ENCODE data around the gene DOCK11. TPM values are rescaled to one million over a fixed set of nuclear protein-coding genes. Genes with fewer than 3 reads are reported as not detected.
A peak's percentile ranks its signal among the peaks of the same experiment; 100 is the strongest.

DOCK11 gene
- total and polyA plus RNA-seq, 7 experiments from 2014 or later, result 24.2 to 115 (median 78.5) TPM

DNA sequence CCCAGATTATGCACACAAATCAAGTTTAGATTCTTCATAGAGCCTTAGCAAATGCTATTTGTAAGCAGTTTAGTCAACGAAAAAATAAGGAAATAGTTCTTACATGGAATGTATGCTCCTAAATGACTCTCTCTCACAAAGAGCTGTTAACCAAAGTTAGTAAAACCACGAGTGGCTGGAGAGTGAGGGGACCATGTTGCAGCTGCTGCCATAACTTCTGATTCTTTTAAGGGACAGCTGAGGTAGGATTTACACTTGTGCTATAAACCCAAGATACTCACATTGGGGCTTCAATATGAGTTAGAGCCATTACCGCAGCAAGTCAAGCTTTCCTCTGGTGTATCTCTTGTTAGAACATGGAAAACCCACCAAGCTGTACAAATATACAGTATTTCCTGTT, 2.7 kb downstream of the DOCK11 start:
- peak overlapping the region in 9 of 10 donors; percentile 89 to 100 (median 98) for H3K4me3 Mint-ChIP-seq
- Histone ChIP-seq H3K9me3 (ENCODE audit: control insufficient read depth in 2 of 3, low read length in 3 of 3) (no peaks in the 10 kb centered on the region), H3K4me3 (ENCODE audit: low read length) (no peak overlapping the region), H3K27me3 (ENCODE audit: control insufficient read depth in 2 of 2, insufficient read depth in 2 of 2, low read length in 2 of 2) (no peaks in the 10 kb centered on the region), H3K36me3 (ENCODE audit: control insufficient read depth in 2 of 3, insufficient read depth in 3 of 3, low read length in 3 of 3) (peaks cover 0 to 4% (median 0%) of the 10 kb centered on the region in 3 experiments), H3K4me1 (ENCODE audit: control insufficient read depth in 2 of 2, insufficient read depth in 2 of 2, low read length in 2 of 2) (peaks cover 17 to 47% of the 10 kb centered on the region in 2 donors), H3K27ac (ENCODE audit: low read depth, low read length) (peak overlapping the region; percentile 87)
- H3K36me3 Mint-ChIP-seq, result peaks cover 0 to 23% (median 5%) of the 10 kb centered on the region in 5 donors
- peaks cover 22 to 49% (median 42%) of the 10 kb centered on the region in 7 donors for H3K4me1 Mint-ChIP-seq
- H3K9me3 Mint-ChIP-seq, result no peaks in the 10 kb centered on the region
- no peak for DNase-seq
- ChIA-PET POLR2A (interaction anchor here (0.6 to 8.4 kb wide), 4 partner anchors 12 to 192 kb away, joined by 10 to 167 read pairs (median 42); no protein-coding TSS in a partner anchor), CTCF (interaction anchor here (1.0 kb wide), 1 partner anchor 30 kb away, joined by 3 read pairs; no protein-coding TSS in a partner anchor)
- intact Hi-C loops (cut with micrococcal nuclease), result loop anchor here (5.0 kb wide), 3 partner anchors 41 to 1259 kb away; partner anchors contain the start of gene SOWAHD (in 1 of the 2)
- no peaks in the 10 kb centered on the region for H3K27me3 Mint-ChIP-seq
- ATAC-seq, result no peak
- H3K27ac Mint-ChIP-seq, result peak overlapping the region in 8 of 9 donors; percentile 23 to 99 (median 96)

- CTCF ChIA-PET, result interaction anchor here (1.0 kb wide), 1 partner anchor 30 kb away, joined by 3 read pairs; no protein-coding TSS in a partner anchor
- no peak for DNase-seq
- Mint-ChIP-seq H3K36me3 (peaks cover 0 to 26% (median 5%) of the 10 kb centered on the region in 5 donors), H3K9me3 (peaks cover 0 to 2% (median 0%) of the 10 kb centered on the region in 11 donors), H3K27ac (peak overlapping the region; percentile 29 to 99 (median 88)), H3K4me1 (peaks cover 26 to 53% (median 46%) of the 10 kb centered on the region in 7 donors), H3K27me3 (no peaks in the 10 kb centered on the region), H3K4me3 (peak overlapping the region; percentile 39 to 99 (median 76))
- no peak for ATAC-seq
- H3K9me3 ChIP-seq (ENCODE audit: control insufficient read depth in 2 of 3, low read length in 3 of 3), result no peaks in the 10 kb centered on the region
- intact Hi-C loops (cut with micrococcal nuclease), result loop anchor here (5.0 kb wide), 3 partner anchors 41 to 1259 kb away; partner anchors contain the start of gene SOWAHD (in 1 of the 2)
- H3K36me3 ChIP-seq (ENCODE audit: control insufficient read depth in 2 of 3, insufficient read depth in 3 of 3, low read length in 3 of 3), result peaks cover 0 to 4% (median 0%) of the 10 kb centered on the region in 3 experiments
- H3K27me3 ChIP-seq (ENCODE audit: control insufficient read depth in 2 of 2, insufficient read depth in 2 of 2, low read length in 2 of 2), result no peaks in the 10 kb centered on the region
- H3K4me1 ChIP-seq (ENCODE audit: control insufficient read depth in 2 of 2, insufficient read depth in 2 of 2, low read length in 2 of 2), result peaks cover 21 to 51% of the 10 kb centered on the region in 2 donors
- H3K4me3 ChIP-seq (ENCODE audit: low read length), result no peak overlapping the region
- peak overlapping the region; percentile 87 for H3K27ac ChIP-seq (ENCODE audit: low read depth, low read length)
- POLR2A ChIA-PET, result interaction anchor here (0.6 to 8.4 kb wide), 4 partner anchors 12 to 191 kb away, joined by 10 to 167 read pairs (median 42); no protein-coding TSS in a partner anchor
These were observed 3.1 kb downstream of the DOCK11 start for GRCh38 chrX:118498755-118499154.

DNA sequence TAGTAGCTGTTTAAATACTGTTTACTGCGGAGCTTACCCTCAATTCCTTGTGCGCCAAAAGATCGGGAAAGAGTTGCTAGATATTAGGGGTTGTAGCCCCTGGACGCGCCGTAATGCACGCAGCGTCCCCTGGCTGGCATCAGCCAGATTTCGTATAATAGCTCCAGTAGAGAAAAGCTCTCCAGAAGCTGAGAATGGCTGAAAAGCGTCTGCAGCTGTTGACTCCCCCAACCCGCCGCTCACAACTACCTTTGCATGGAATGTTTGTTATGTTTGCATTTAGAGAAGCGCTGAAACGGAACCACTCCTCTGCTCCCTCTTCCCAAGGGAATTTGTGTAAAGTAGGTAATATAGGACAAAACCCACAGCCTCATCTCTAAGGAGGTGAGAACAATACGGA, 3.7 kb downstream of the DOCK11 start:
- H3K36me3 ChIP-seq (ENCODE audit: control insufficient read depth in 2 of 3, insufficient read depth in 3 of 3, low read length in 3 of 3), result peaks cover 0 to 4% (median 0%) of the 10 kb centered on the region in 3 experiments
- no peak overlapping the region for H3K4me3 ChIP-seq (ENCODE audit: low read length)
- Mint-ChIP-seq H3K36me3 (peaks cover 0 to 26% (median 5%) of the 10 kb centered on the region in 5 donors), H3K27me3 (no peaks in the 10 kb centered on the region), H3K27ac (peak overlapping the region in 8 of 9 donors; percentile 64 to 99 (median 87)), H3K4me1 (peaks cover 26 to 57% (median 51%) of the 10 kb centered on the region in 7 donors), H3K4me3 (peak overlapping the region; percentile 25 to 99 (median 76)), H3K9me3 (peaks cover 0 to 2% (median 0%) of the 10 kb centered on the region in 11 donors)
- no peak for DNase-seq
- no peak for ATAC-seq
- CTCF ChIA-PET, result interaction anchor here (1.0 kb wide), 1 partner anchor 29 kb away, joined by 3 read pairs; no protein-coding TSS in a partner anchor
- no peaks in the 10 kb centered on the region for H3K27me3 ChIP-seq (ENCODE audit: control insufficient read depth in 2 of 2, insufficient read depth in 2 of 2, low read length in 2 of 2)
- intact Hi-C loops (cut with micrococcal nuclease), result loop anchor here (5.0 kb wide), 3 partner anchors 42 to 1258 kb away; partner anchors contain the start of gene SOWAHD (in 1 of the 2)
- H3K27ac ChIP-seq (ENCODE audit: low read depth, low read length), result peak overlapping the region; percentile 87
- peaks cover 24 to 56% of the 10 kb centered on the region in 2 donors for H3K4me1 ChIP-seq (ENCODE audit: control insufficient read depth in 2 of 2, insufficient read depth in 2 of 2, low read length in 2 of 2)
- H3K9me3 ChIP-seq (ENCODE audit: control insufficient read depth in 2 of 3, low read length in 3 of 3), result no peaks in the 10 kb centered on the region
- POLR2A ChIA-PET, result interaction anchor here (0.5 to 8.4 kb wide), 4 partner anchors 11 to 71 kb away, joined by 3 to 167 read pairs (median 42); no protein-coding TSS in a partner anchor

DNA sequence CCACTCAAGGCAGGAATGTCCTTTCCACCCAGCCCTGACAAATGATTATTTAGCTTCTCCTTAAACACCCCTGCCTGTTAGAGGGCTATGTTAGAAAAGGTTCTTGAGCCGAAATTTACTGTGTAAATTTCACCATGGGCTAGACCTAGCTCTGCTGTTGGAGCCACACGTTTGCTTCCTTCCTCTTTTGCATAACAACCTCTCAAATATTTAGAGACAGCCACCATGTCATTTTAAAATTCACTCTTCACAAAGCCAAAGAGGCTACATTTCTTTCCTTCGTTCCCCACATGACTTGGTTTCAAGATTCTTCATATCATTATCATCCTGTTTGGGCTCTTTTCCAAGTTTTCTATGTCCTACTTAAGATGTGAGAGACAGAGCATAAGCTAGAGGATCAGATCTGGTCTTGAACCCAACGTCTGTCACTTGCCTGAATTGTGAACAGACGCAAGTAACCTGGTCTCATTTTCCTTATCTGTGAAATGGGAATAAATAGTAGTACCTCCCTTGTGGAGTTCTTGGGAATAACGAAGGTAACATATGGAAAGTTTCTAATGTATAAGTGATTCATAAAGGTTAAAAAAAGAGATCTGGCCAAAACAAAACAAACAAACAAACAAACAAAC, 6.7 kb downstream of the DOCK11 start:
- peak; percentile 65 for ATAC-seq
- H3K36me3 ChIP-seq (ENCODE audit: control insufficient read depth in 2 of 3, insufficient read depth in 3 of 3, low read length in 3 of 3), result peaks cover 0 to 4% (median 0%) of the 10 kb centered on the region in 3 experiments
- ChIA-PET POLR2A (interaction anchor here (8.4 kb wide), 1 partner anchor 30 kb away, joined by 167 read pairs; no protein-coding TSS in a partner anchor), CTCF (no interaction called here)
- Mint-ChIP-seq H3K27me3 (no peaks in the 10 kb centered on the region), H3K4me3 (peak overlapping the region; percentile 55 to 91 (median 78)), H3K9me3 (peaks cover 0 to 2% (median 0%) of the 10 kb centered on the region in 11 donors), H3K4me1 (peaks cover 34 to 74% (median 60%) of the 10 kb centered on the region in 7 donors), H3K36me3 (peaks cover 0 to 19% (median 5%) of the 10 kb centered on the region in 5 donors), H3K27ac (peak overlapping the region; percentile 87 to 98 (median 94))
- peak in 3 of 9 donors; percentile 19 to 30 (median 26) for DNase-seq
- H3K9me3 ChIP-seq (ENCODE audit: control insufficient read depth in 2 of 3, low read length in 3 of 3), result no peaks in the 10 kb centered on the region
- peak overlapping the region; percentile 64 for H3K27ac ChIP-seq (ENCODE audit: low read depth, low read length)
- no peak overlapping the region for H3K4me3 ChIP-seq (ENCODE audit: low read length)
- intact Hi-C loops (cut with micrococcal nuclease), result no loop called here
- no peaks in the 10 kb centered on the region for H3K27me3 ChIP-seq (ENCODE audit: control insufficient read depth in 2 of 2, insufficient read depth in 2 of 2, low read length in 2 of 2)
- peaks cover 33 to 77% of the 10 kb centered on the region in 2 donors for H3K4me1 ChIP-seq (ENCODE audit: control insufficient read depth in 2 of 2, insufficient read depth in 2 of 2, low read length in 2 of 2)

GRCh38 chrX:118503260-118504041, 7.8 kb downstream of the DOCK11 start:
- H3K27me3 ChIP-seq (ENCODE audit: control insufficient read depth in 2 of 2, insufficient read depth in 2 of 2, low read length in 2 of 2), result no peaks in the 10 kb centered on the region
- H3K4me1 ChIP-seq (ENCODE audit: control insufficient read depth in 2 of 2, insufficient read depth in 2 of 2, low read length in 2 of 2), result peaks cover 40 to 76% of the 10 kb centered on the region in 2 donors
- Mint-ChIP-seq H3K27ac (peak overlapping the region; percentile 87 to 98 (median 94)), H3K4me1 (peaks cover 34 to 77% (median 65%) of the 10 kb centered on the region in 7 donors), H3K9me3 (peaks cover 0 to 2% (median 0%) of the 10 kb centered on the region in 11 donors), H3K36me3 (peaks cover 0 to 13% (median 5%) of the 10 kb centered on the region in 5 donors), H3K4me3 (peak overlapping the region; percentile 56 to 91 (median 84)), H3K27me3 (no peaks in the 10 kb centered on the region)
- peak overlapping the region; percentile 64 for H3K27ac ChIP-seq (ENCODE audit: low read depth, low read length)
- peak overlapping the region; percentile 16 for H3K4me3 ChIP-seq (ENCODE audit: low read length)
- peak in 3 of 9 donors; percentile 10 to 20 (median 16) for DNase-seq
- ChIA-PET CTCF (no interaction called here), POLR2A (interaction anchor here (0.7 to 1.9 kb wide), 2 partner anchors 14 to 32 kb away, joined by 3 to 5 read pairs; no protein-coding TSS in a partner anchor)
- no peaks in the 10 kb centered on the region for H3K9me3 ChIP-seq (ENCODE audit: control insufficient read depth in 2 of 3, low read length in 3 of 3)
- no peak for ATAC-seq
- intact Hi-C loops (cut with micrococcal nuclease), result no loop called here
- H3K36me3 ChIP-seq (ENCODE audit: control insufficient read depth in 2 of 3, insufficient read depth in 3 of 3, low read length in 3 of 3), result peaks cover 0 to 4% (median 0%) of the 10 kb centered on the region in 3 experiments
